GM10248 (cell line): ENCODE results near the gene CMPK1.

Experiments used
- CTCF ChIA-PET: fragments of 300-600 bp; sonication (Branson Sonifier 250); formaldehyde crosslinking; extraction: SDS; loops from one replicate; lab custom pipeline; 2021; ENCODE audit warnings: antibody characterized with exemption; lab: Yijun Ruan, JAX
- POLR2A ChIA-PET: fragments of 350-650 bp; sonication (Branson Sonifier 250); formaldehyde crosslinking; extraction: SDS; loops from one replicate; lab custom pipeline; 2020; ENCODE audit warnings: antibody characterized with exemption; lab: Yijun Ruan, JAX
- DNase-seq: peaks from one replicate; pipeline ENCODE4 v3.0.0; 2012; ENCODE audit errors: extremely low spot score
- TF ChIP-seq, protein P1 (sequence below): IDR thresholded peaks from 2 replicates; pipeline ENCODE4 v1.5.1; 2012; ENCODE audit warnings: mild to moderate bottlenecking, low read depth; ENCODE audit errors: extremely low read depth, missing control alignments, control extremely low read depth

CMPK1 gene

DNA sequence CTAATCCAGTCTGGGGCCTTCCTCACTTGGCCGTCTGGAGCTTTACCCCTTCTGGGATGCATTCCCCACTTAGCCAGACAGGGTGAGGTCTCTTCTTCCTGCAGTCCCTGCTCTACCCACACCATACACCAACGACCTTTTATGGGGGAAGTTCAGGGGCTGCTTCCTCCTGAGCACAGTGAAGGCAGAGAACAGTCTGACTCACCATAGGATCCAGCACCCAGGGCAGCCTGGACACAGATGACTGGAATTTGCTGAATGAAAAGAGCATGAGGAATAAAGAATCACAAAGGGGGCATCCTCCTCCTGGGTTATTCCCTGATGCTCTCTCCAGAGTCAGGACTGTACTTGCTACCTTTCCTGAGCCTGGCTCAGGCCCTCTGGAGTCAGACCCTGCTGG is 77.8 kb downstream of the CMPK1 start:
- DNase-seq: no peak
- TF ChIP-seq, protein P1, sequence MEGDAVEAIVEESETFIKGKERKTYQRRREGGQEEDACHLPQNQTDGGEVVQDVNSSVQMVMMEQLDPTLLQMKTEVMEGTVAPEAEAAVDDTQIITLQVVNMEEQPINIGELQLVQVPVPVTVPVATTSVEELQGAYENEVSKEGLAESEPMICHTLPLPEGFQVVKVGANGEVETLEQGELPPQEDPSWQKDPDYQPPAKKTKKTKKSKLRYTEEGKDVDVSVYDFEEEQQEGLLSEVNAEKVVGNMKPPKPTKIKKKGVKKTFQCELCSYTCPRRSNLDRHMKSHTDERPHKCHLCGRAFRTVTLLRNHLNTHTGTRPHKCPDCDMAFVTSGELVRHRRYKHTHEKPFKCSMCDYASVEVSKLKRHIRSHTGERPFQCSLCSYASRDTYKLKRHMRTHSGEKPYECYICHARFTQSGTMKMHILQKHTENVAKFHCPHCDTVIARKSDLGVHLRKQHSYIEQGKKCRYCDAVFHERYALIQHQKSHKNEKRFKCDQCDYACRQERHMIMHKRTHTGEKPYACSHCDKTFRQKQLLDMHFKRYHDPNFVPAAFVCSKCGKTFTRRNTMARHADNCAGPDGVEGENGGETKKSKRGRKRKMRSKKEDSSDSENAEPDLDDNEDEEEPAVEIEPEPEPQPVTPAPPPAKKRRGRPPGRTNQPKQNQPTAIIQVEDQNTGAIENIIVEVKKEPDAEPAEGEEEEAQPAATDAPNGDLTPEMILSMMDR: no peak
- CTCF ChIA-PET: interaction anchor here (4.7 kb wide), 1 partner anchor 25 kb away, joined by 19 read pairs; the partner anchor contains the start of gene FOXD2
- POLR2A ChIA-PET: no interaction called here

DNA sequence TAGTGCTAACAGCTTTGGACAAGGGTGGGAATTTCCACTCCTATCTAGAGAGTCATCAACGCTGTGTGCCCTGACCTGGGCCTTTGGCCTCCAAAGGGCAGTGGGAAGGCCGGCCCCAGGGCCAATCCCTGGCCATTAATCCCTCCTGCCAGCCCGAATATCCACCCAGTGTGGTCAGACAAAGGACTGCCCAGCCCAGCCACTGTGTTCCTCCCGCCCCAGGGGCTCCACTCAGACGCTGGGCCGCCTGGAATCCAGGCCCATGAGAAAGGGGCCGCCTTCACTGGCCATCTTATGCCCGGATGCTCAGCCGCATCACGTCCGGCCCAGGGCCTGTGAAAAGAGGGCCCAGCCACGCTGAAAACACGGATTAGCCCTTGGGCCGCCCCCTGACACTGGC is 78.8 kb downstream of the CMPK1 start:
- CTCF ChIA-PET: interaction anchor here (1.0 to 4.7 kb wide), 3 partner anchors 9 to 24 kb away, joined by 3 to 19 read pairs (median 4); partner anchors contain the start of gene FOXD2

DNA sequence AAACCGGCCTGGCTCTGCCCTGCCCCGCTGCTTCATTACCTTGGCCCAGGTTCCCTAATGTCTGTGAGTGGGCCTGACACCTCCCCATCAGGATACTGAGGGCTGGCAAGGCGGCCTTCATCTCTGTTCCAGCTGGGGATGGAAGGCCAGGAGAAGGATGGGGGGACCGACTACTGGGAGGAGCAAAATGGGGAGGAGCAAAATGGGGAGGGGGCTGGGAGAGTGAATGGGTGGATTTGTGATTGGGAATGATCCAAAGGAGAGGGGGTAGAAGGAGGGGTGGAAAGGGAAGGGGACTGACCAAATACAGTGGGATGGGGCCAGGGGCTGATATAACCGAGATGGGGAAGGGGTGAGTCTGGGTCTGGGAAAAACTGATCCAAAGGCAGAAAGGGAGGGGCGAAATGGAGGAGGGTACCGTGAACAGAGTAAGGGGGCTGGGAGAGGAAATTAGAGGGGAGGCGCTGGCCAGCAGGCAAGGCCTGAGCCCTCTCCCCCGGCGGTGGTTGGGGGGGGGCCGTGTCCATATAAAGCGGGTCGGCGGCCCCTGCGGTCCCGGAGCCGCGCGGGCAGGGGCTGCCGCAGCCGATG is 82.2 kb downstream of the CMPK1 start, which contains the start of gene FOXE3:
FOXE3 (plus strand) TSS at position 558 of the 591 bp plus-strand sequence; CDS start at position 589, 31 bp downstream.
- POLR2A ChIA-PET: no interaction called here

More for the DNA sequence above, 78.8 kb downstream of the CMPK1 start:
- POLR2A ChIA-PET: no interaction called here
- no peak for DNase-seq
- TF ChIP-seq, protein P1: no peak

DNA sequence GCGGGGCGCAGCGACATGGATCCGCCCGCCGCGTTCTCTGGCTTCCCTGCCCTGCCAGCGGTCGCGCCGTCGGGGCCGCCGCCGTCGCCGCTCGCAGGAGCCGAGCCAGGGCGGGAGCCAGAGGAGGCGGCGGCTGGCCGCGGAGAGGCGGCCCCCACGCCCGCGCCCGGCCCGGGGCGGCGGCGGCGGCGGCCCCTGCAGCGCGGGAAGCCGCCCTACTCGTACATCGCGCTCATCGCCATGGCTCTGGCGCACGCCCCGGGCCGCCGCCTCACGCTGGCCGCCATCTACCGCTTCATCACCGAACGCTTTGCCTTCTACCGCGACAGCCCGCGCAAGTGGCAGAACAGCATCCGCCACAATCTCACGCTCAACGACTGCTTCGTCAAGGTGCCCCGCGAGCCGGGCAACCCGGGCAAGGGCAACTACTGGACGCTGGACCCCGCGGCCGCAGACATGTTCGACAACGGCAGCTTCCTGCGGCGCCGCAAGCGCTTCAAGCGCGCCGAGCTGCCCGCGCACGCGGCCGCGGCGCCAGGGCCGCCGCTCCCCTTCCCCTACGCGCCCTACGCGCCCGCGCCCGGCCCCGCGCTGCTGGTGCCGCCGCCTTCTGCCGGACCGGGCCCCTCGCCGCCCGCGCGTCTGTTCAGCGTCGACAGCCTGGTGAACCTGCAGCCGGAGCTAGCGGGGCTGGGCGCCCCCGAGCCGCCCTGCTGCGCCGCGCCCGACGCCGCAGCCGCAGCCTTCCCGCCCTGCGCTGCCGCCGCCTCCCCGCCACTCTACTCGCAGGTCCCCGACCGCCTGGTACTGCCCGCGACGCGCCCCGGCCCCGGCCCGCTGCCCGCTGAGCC is 83.0 kb downstream of the CMPK1 start:
- CTCF ChIA-PET: interaction anchor here (2.1 to 6.0 kb wide), 2 partner anchors 16 to 28 kb away, joined by 9 to 50 read pairs; no protein-coding TSS in a partner anchor
- TF ChIP-seq, protein P1: no peak
- POLR2A ChIA-PET: no interaction called here
- DNase-seq: no peak

More for the DNA sequence above, 82.2 kb downstream of the CMPK1 start, which contains the start of gene FOXE3:
- TF ChIP-seq, protein P1: no peak
- CTCF ChIA-PET: interaction anchor here (1.1 to 4.7 kb wide), 4 partner anchors 9 to 26 kb away, joined by 3 to 22 read pairs (median 12); partner anchors contain the start of gene FOXD2
- DNase-seq: no peak

DNA sequence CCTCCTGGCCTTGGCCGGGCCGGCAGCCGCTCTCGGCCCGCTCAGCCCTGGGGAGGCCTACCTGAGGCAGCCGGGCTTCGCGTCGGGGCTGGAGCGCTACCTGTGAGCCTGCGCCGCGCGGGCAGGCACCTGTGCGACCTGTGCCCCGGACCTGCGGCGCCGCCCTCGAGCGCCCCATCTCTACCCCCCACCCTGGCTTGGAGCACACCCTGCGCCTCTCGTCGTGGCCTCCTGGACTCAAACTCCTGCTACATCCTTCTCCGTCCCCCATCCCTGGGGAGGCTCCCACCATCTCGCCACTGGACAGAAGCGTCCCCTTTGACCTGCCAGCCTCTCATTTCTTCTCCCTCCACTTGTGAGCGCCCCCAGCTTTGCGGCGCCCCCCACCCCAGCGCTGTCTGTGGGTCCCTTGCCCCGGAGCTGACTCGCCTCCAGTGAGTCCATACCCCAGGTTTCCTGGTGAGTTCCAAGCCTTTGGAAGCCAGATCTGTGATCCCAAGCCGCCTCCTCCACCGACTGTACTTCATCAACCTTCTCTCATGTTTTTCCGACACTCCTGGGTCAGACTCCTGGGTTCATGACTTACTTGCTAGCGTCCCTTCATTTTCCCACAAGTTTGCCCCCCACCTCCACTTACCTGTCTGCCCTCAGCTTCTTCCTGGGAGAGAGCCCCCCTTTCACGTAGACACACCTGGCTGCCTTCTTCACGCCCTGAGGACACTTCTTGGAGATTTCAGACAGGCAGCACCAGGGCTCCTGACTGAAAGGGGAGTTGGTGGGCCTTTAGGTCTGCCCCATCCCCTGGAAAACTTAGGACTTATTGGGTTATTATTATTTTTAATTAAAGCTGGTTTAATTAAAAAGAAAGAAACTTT is 83.8 kb downstream of the CMPK1 start:
- no peak for DNase-seq
- CTCF ChIA-PET: interaction anchor here (2.1 to 6.0 kb wide), 3 partner anchors 15 to 224 kb away, joined by 8 to 50 read pairs (median 9); no protein-coding TSS in a partner anchor
- TF ChIP-seq, protein P1: no peak
- POLR2A ChIA-PET: no interaction called here
